GM12874 (cell line): ENCODE data around the gene GRAP2.

ENCODE experiments used
- CTCF ChIP-seq: IDR thresholded peaks from 2 replicates; pipeline ENCODE4 v1.5.1; 2011; ENCODE audit warnings: low read depth, mild to moderate bottlenecking, control low read depth, low read length, moderate library complexity; ENCODE audit not compliant: insufficient read depth

Gene GRAP2

GRCh38 chr22:40002935-40003715, 102.2 kb downstream of the GRAP2 start:
- no peak for TF ChIP-seq CTCF

GRCh38 chr22:40004836-40005235, 104.0 kb downstream of the GRAP2 start:
- TF ChIP-seq CTCF = no peak

GRCh38 chr22:40006641-40007040, 105.8 kb downstream of the GRAP2 start:
- no peak for TF ChIP-seq CTCF

DNA sequence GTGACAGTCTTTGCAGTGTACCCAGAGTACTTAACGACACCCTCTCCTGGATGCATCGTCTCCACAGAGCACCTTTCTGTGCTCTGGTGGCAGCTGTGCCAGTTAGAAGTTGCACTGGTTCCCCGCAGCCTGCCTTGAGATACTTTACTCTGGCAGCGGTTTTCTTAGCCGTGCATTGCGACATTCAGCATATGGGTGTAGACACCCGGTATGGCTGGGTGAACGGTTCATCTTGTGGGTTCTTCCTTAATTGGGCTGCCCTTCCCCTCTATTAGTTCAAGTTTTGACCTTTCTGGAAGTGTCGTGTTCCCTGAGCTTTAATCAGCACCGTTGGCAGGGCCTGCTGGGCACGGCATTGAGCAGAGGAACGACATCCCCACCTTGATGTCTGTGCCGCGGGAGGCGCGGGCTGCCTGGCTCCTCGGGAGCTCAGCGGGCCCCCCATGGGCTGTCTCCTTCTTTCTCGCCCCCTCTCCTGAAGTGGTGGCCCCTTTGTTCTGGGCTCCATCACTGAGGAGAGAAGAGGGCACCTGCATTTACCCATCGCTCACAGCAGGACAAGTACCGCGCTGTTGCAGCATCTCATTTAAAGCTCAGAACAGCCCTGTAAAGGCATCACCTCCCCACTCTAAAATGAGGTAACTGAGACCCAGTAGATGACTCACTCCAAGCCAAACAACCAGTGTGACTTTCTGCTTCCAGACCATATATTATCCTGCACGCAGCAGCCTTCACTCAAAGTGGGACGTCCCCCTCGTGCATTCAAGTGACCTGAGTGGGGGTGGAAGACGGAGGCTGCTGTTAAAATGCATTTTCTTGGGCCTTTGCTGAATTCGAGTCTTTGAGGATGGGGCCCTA, 107.2 kb downstream of the GRAP2 start:
- no peak for TF ChIP-seq CTCF

DNA sequence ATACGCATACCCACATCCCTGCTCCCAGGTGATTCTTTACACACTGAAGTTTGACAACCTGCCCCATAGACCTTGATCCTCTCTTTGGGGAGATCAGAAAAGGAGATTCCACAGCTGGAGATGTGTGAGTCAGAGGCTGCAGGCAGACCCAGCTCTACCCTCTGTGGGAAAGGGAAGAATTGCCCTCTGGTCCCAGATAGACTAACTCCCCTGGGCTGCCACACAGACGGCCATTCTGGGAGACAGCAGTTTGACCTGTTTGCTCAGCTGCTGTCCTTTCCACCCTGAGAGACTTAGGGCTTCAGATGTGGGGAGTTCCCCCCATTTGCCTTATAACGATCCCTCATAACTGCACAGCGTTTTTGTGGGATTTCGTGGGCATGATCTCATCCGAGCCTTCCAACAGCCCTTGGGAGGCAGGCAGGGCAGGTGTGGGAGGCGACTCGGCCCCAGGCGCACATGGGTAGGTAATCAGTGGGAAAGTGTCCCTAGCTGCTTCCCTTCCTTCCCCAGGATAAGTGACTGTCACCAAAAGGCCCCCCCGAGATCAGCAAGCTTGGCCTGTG, 107.9 kb downstream of the GRAP2 start:
- TF ChIP-seq CTCF = no peak

DNA sequence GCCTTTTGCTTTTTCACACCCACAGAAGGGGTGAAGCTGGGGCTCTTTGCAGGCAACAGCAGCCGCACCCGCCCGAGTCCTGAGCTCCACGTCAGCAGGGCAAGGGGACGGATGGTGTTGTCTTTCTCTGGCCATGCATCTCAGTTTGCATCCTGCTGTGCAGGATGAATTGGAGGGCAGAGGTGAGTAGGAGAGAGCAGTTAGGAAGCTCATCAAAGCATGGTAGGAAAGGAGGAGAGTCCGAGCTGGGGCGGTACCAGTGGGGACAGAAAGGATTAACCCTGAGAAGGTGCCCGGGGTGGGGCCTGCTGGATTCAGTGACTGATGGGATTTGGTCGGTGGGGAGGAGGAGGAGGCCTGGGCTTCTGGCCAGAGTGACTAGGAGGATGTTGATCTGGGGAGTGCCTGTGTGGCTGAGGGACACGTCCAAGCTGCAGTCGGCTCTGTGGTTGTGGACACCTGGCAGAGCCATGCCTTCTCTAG, 108.4 kb downstream of the GRAP2 start:
- TF ChIP-seq CTCF = no peak
